GM19351 (cell line): ENCODE measurements around the gene CES4A.
"Not testable (repeated sequence)": the region's sequence is repeated elsewhere in the genome, so short reads cannot be mapped to it uniquely, and the experiment has no call there.

Experiments used
- ATAC-seq: cut with Tn5 transposase; IDR thresholded peaks from one replicate; pipeline ENCODE4 v1.9.1; 2021; ENCODE audit warnings: mild to moderate bottlenecking, moderate library complexity; ENCODE audit not compliant: unreplicated experiment

The CES4A gene

GRCh38 chr16:66983033-66983432 is 5.4 kb upstream of the CES4A start:
- no peak for ATAC-seq

GRCh38 chr16:66984892-66985311 is 3.5 kb upstream of the CES4A start:
- ATAC-seq: no peak

GRCh38 chr16:66986559-66986958 is 1.8 kb upstream of the CES4A start:
- no peak for ATAC-seq

GRCh38 chr16:66991545-66992077 is 3.2 kb downstream of the CES4A start:
- no peak for ATAC-seq

- ATAC-seq: not testable (repeated sequence)
These were observed 5.2 kb downstream of the CES4A start for GRCh38 chr16:66993558-66993957.

- ATAC-seq: no peak
These were observed 8.1 kb downstream of the CES4A start for GRCh38 chr16:66996324-66996982.

- no peak for ATAC-seq
These were observed 8.6 kb downstream of the CES4A start for GRCh38 chr16:66996983-66997358.

- no peak for ATAC-seq
These were observed 12.3 kb downstream of the CES4A start for GRCh38 chr16:67000384-67001351.

- no peak for ATAC-seq
These were observed 13.3 kb downstream of the CES4A start for GRCh38 chr16:67001726-67002125.

GRCh38 chr16:67006930-67007658 is 18.7 kb downstream of the CES4A start:
- no peak for ATAC-seq

- no peak for ATAC-seq
These were observed 20.8 kb downstream of the CES4A start for GRCh38 chr16:67009158-67009557.

GRCh38 chr16:67011274-67011673 is 22.9 kb downstream of the CES4A start:
- ATAC-seq: no peak

GRCh38 chr16:67013233-67013822 is 24.9 kb downstream of the CES4A start:
- no peak for ATAC-seq

- ATAC-seq: no peak
These were observed 25.6 kb downstream of the CES4A start for GRCh38 chr16:67013823-67014633.

- no peak for ATAC-seq
These were observed 26.4 kb downstream of the CES4A start for GRCh38 chr16:67014634-67015312.

- ATAC-seq: no peak
These were observed 26.9 kb downstream of the CES4A start for GRCh38 chr16:67015313-67015731.

GRCh38 chr16:67016143-67016542 is 27.8 kb downstream of the CES4A start:
- no peak for ATAC-seq

GRCh38 chr16:67016681-67017420 is 28.5 kb downstream of the CES4A start:
- ATAC-seq: no peak

GRCh38 chr16:67017421-67017750 is 29.0 kb downstream of the CES4A start:
- no peak for ATAC-seq
